OCI-LY1 (cell line): ENCODE data around the gene IL1R2.

Experiments
- H2AFZ ChIP-seq: fragments of 200-600 bp; sonication (generic), shearing (Covaris generic); 2 replicates; pipeline ENCODE4 v1.6.0; 2014; ENCODE audit warnings: antibody characterized with exemption, mild to moderate bottlenecking, low read length
- H3F3A ChIP-seq: fragments of 200-600 bp; sonication (generic), shearing (Covaris generic); 2 replicates; pipeline ENCODE4 v1.6.0; 2014; ENCODE audit warnings: mild to moderate bottlenecking, antibody characterized with exemption, low read length, moderate library complexity; ENCODE audit not compliant: insufficient read depth
- H3K27ac ChIP-seq: fragments of 200-600 bp; sonication (generic); 2 replicates; pipeline ENCODE4 v1.5.1; 2014; ENCODE audit warnings: low read length, mixed run types, mild to moderate bottlenecking, low read depth; ENCODE audit not compliant: poor library complexity, severe bottlenecking
- H3K27me3 ChIP-seq: fragments of 200-600 bp; sonication (generic); 2 replicates; pipeline ENCODE4 v1.6.0; 2014; ENCODE audit warnings: antibody characterized with exemption, mild to moderate bottlenecking, low read length, moderate library complexity; ENCODE audit not compliant: insufficient read depth
- H3K36me3 ChIP-seq: fragments of 200-600 bp; sonication (generic); 2 replicates; pipeline ENCODE4 v1.6.1; 2014; ENCODE audit warnings: mild to moderate bottlenecking, antibody characterized with exemption, low read length, moderate library complexity, mixed read lengths; ENCODE audit not compliant: insufficient read depth
- H3K4me1 ChIP-seq: fragments of 200-600 bp; sonication (generic); 2 replicates; pipeline ENCODE4 v1.5.1; 2014; ENCODE audit warnings: mild to moderate bottlenecking, low read length, moderate library complexity; ENCODE audit not compliant: insufficient read depth, severe bottlenecking
- H3K4me2 ChIP-seq: fragments of 200-600 bp; sonication (generic), shearing (Covaris generic); 2 replicates; pipeline ENCODE4 v1.6.1; 2014; ENCODE audit warnings: low read length
- H3K4me3 ChIP-seq: fragments of 200-600 bp; sonication (generic); 2 replicates; pipeline ENCODE4 v1.5.1; 2014; ENCODE audit warnings: low read length, low read depth, mild to moderate bottlenecking, mixed read lengths; ENCODE audit not compliant: poor library complexity, severe bottlenecking
- H3K79me2 ChIP-seq: fragments of 200-600 bp; shearing (Covaris generic); 2 replicates; pipeline ENCODE4 v1.6.1; 2016; ENCODE audit warnings: mixed run types, low read length, mixed read lengths; ENCODE audit not compliant: insufficient read depth
- H3K9ac ChIP-seq: fragments of 200-600 bp; sonication (generic), shearing (Covaris generic); 2 replicates; pipeline ENCODE4 v1.6.1; 2014; ENCODE audit warnings: mild to moderate bottlenecking, low read length, mixed read lengths
- H3K9me2 ChIP-seq: fragments of 200-600 bp; sonication (generic), shearing (Covaris generic); 2 replicates; pipeline ENCODE4 v1.6.1; 2014; ENCODE audit warnings: low read depth, mild to moderate bottlenecking, low read length, mixed read lengths
- H3K9me3 ChIP-seq: fragments of 200-600 bp; shearing (Covaris generic); 2 replicates; pipeline ENCODE4 v1.6.1; 2014; ENCODE audit warnings: low read length, mixed read lengths
- H4K20me1 ChIP-seq: fragments of 200-600 bp; sonication (generic), shearing (Covaris generic); 2 replicates; pipeline ENCODE4 v1.6.0; 2016; ENCODE audit warnings: mild to moderate bottlenecking, low read length; ENCODE audit not compliant: insufficient read depth
- EZH2 ChIP-seq: fragments of 200-600 bp; sonication (generic), shearing (Covaris generic); IDR thresholded peaks from 2 replicates; pipeline ENCODE4 v1.8.0; 2017; ENCODE audit warnings: borderline replicate concordance, mixed run types, mild to moderate bottlenecking, antibody characterized with exemption, low read length, moderate library complexity, mixed read lengths
- TF ChIP-seq, protein P1 (sequence below): fragments of 200-600 bp; sonication (generic), shearing (Covaris generic); IDR thresholded peaks from 2 replicates; pipeline ENCODE4 v1.5.1; 2017; ENCODE audit warnings: mild to moderate bottlenecking, antibody characterized with exemption, low read length, moderate library complexity, mixed read lengths

IL1R2 gene

DNA sequence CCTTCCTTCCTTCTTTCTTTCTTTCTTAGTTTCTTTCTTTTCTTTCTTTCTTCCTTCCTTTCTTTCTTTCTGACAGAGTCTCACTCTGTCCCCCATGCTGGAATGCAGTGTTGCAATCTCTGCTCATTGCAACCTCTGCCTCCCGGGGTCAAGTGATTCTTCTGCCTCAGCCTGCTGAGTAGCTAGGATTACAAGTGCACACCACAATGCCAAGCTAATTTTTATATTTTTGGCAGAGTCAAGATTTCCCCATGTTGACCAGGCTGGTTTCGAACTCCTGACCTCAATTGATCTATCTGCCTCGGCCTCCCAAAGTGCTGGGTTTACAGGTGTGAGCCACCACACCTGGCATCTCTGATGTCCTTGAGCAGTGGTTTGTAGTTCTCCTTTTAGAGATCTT, 48.5 kb downstream of the IL1R2 start:
- no peaks in the 10 kb centered on the region for H3K27me3 ChIP-seq
- TF ChIP-seq EZH2 = no peak
- TF ChIP-seq, protein P1, sequence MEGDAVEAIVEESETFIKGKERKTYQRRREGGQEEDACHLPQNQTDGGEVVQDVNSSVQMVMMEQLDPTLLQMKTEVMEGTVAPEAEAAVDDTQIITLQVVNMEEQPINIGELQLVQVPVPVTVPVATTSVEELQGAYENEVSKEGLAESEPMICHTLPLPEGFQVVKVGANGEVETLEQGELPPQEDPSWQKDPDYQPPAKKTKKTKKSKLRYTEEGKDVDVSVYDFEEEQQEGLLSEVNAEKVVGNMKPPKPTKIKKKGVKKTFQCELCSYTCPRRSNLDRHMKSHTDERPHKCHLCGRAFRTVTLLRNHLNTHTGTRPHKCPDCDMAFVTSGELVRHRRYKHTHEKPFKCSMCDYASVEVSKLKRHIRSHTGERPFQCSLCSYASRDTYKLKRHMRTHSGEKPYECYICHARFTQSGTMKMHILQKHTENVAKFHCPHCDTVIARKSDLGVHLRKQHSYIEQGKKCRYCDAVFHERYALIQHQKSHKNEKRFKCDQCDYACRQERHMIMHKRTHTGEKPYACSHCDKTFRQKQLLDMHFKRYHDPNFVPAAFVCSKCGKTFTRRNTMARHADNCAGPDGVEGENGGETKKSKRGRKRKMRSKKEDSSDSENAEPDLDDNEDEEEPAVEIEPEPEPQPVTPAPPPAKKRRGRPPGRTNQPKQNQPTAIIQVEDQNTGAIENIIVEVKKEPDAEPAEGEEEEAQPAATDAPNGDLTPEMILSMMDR = no peak
- H3F3A ChIP-seq = no peaks in the 10 kb centered on the region
- H2AFZ ChIP-seq = no peak overlapping the region
- H3K9me2 ChIP-seq = no peaks in the 10 kb centered on the region
- no peak overlapping the region for H3K4me2 ChIP-seq
- H3K27ac ChIP-seq = no peak overlapping the region
- H3K9me3 ChIP-seq = no peaks in the 10 kb centered on the region
- H3K9ac ChIP-seq = no peak overlapping the region
- H3K36me3 ChIP-seq = no peaks in the 10 kb centered on the region
- H4K20me1 ChIP-seq = no peaks in the 10 kb centered on the region
- no peak overlapping the region for H3K4me3 ChIP-seq
- H3K79me2 ChIP-seq = no peaks in the 10 kb centered on the region
- H3K4me1 ChIP-seq = no peaks in the 10 kb centered on the region

DNA sequence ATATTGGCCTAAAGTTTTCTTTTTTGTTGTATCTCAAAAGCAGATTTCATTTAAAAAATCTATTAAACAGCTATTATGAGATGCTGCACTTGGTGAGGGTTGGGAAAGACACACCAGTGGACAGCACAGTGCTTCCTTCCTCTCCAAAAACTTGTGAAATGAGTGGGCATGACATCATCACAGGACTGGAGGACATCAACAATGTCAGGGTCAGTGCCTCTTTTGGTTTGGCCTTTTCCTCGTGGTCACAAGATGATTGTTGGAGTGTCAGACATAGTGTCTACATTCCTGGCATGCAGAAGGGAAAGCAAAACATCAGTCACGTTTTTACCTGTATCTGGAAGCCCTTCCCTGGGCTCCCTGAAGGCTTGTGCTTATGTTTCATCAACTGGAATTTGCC, 49.6 kb downstream of the IL1R2 start:
- Histone ChIP-seq H4K20me1 (no peaks in the 10 kb centered on the region), H3K4me3 (no peak overlapping the region), H3K4me1 (no peaks in the 10 kb centered on the region), H3K9me3 (no peaks in the 10 kb centered on the region), H3K36me3 (no peaks in the 10 kb centered on the region), H3K4me2 (no peak overlapping the region), H3F3A (no peaks in the 10 kb centered on the region), H2AFZ (no peak overlapping the region), H3K9me2 (no peaks in the 10 kb centered on the region), H3K79me2 (no peaks in the 10 kb centered on the region), H3K27ac (no peak overlapping the region), H3K27me3 (no peaks in the 10 kb centered on the region), H3K9ac (no peak overlapping the region)
- TF ChIP-seq, protein P1 = no peak
- TF ChIP-seq EZH2 = no peak

DNA sequence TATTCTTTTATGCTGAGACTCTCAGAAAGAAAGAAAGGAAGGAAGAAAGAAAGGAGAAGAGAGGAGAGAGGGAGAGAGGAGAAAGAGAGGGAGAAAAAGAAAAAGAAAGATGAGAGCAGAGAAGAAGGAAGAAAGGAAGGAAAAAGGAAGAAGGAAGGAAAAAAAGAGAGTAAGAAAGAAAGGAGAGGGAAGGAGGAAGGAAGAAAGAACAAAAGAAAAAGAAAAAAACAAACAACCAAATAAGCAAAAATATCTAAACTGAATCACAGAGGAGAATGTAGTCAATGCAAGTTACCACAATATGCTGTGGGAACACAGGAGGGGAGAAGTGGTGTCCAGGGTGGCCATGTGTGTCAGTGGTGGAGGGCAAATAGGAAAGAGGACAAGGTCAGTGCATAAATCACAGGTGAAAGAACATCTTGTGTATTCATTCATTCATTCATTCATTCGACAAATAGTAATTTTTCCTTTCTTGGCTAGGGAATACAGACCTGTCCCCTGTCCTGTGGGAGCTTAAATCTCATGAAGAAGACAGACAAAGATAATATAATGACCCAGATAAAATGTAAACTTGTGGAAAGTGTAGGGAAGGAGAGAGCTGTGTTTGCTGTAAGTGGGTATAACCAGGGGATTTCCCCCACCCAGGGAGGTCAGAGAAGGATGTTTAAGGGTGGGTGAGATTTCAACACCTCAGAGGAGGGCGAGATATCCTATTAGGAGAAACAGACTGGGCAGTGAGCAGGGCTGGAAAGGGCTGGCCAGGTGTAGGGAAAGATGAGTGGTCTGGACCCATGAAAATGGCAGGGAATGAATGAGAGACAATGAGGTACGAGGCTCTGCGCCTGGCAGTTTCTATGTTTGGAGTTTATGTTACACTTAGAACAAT, 50.7 kb downstream of the IL1R2 start:
- Histone ChIP-seq H3K79me2 (no peaks in the 10 kb centered on the region), H2AFZ (no peak overlapping the region), H3K27me3 (no peaks in the 10 kb centered on the region), H4K20me1 (no peaks in the 10 kb centered on the region), H3K27ac (no peak overlapping the region), H3K9me2 (no peaks in the 10 kb centered on the region), H3K4me2 (no peak overlapping the region), H3K36me3 (no peaks in the 10 kb centered on the region), H3K9me3 (no peaks in the 10 kb centered on the region), H3K4me3 (no peak overlapping the region), H3F3A (no peaks in the 10 kb centered on the region), H3K4me1 (no peaks in the 10 kb centered on the region), H3K9ac (no peak overlapping the region)
- TF ChIP-seq, protein P1 = no peak
- no peak for TF ChIP-seq EZH2
